OCI-LY7 (cell line): ENCODE results near the gene RBMS1. TPM values are rescaled to one million over a fixed set of nuclear protein-coding genes. Genes with fewer than 3 reads are reported as not detected.

ENCODE experiments used
- BruUV-seq: library from RNA; stranded (reverse); fragments of 400-500 nt; replicated peaks from 2 replicates; lab custom pipeline; 2021; lab: Mats Ljungman, UMichigan
- CTCF ChIA-PET: fragments of 300-600 bp; sonication (Branson Sonifier 250); formaldehyde crosslinking; loops from one replicate; lab custom pipeline; 2022; ENCODE audit warnings: antibody characterized with exemption; ENCODE audit not compliant: unreplicated experiment; lab: Charles Lee
- POLR2A ChIA-PET: fragments of 300-600 bp; sonication (Branson Sonifier 250); formaldehyde crosslinking; loops from one replicate; lab custom pipeline; 2022; ENCODE audit warnings: antibody characterized with exemption; lab: Charles Lee
- DNase-seq: peaks from one replicate; pipeline ENCODE4 v3.0.0-alpha.2; 2015; ENCODE audit warnings: low spot score
- H2AFZ ChIP-seq: fragments of 200-600 bp; sonication (generic), shearing (Covaris generic); 2 replicates; pipeline ENCODE4 v1.6.1; 2014; ENCODE audit warnings: mild to moderate bottlenecking, antibody characterized with exemption, low read length, moderate library complexity
- H3K27ac ChIP-seq: fragments of 200-600 bp; sonication (generic); 2 replicates; pipeline ENCODE4 v1.5.1; 2014; ENCODE audit warnings: mixed run types, low read depth, mild to moderate bottlenecking, moderate library complexity, low read length, inconsistent platforms; ENCODE audit not compliant: poor library complexity, severe bottlenecking
- H3K36me3 ChIP-seq: fragments of 200-600 bp; sonication (generic); 2 replicates; pipeline ENCODE4 v1.6.1; 2014; ENCODE audit warnings: mild to moderate bottlenecking, antibody characterized with exemption, low read length, moderate library complexity, mixed read lengths; ENCODE audit not compliant: insufficient read depth
- H3K4me1 ChIP-seq: fragments of 200-600 bp; sonication (generic); 2 replicates; pipeline ENCODE4 v1.5.1; 2014; ENCODE audit warnings: mild to moderate bottlenecking, low read length; ENCODE audit not compliant: insufficient read depth, poor library complexity, severe bottlenecking
- H3K4me2 ChIP-seq: fragments of 200-600 bp; sonication (generic); 2 replicates; pipeline ENCODE4 v1.6.1; 2014; ENCODE audit warnings: mild to moderate bottlenecking, low read length
- H3K4me3 ChIP-seq: fragments of 200-600 bp; sonication (generic); 2 replicates; pipeline ENCODE4 v1.5.1; 2014; ENCODE audit warnings: mild to moderate bottlenecking, low read depth, low read length; ENCODE audit not compliant: poor library complexity, severe bottlenecking
- H3K79me2 ChIP-seq: fragments of 200-600 bp; sonication (generic); 2 replicates; pipeline ENCODE4 v1.6.1; 2016; ENCODE audit warnings: low read depth, mild to moderate bottlenecking, low read length, moderate library complexity, mixed read lengths; ENCODE audit not compliant: insufficient read depth
- H3K9me2 ChIP-seq: fragments of 200-600 bp; sonication (generic); 2 replicates; pipeline ENCODE4 v1.6.1; 2016; ENCODE audit warnings: mild to moderate bottlenecking, low read length, mixed read lengths; ENCODE audit not compliant: insufficient read depth
- H3K9me3 ChIP-seq: fragments of 200-600 bp; sonication (generic); 2 replicates; pipeline ENCODE4 v1.6.1; 2014; ENCODE audit warnings: mild to moderate bottlenecking, mixed run types, low read length, mixed read lengths
- H4K20me1 ChIP-seq: fragments of 200-600 bp; sonication (generic); 2 replicates; pipeline ENCODE4 v1.6.1; 2014; ENCODE audit warnings: mild to moderate bottlenecking, antibody characterized with exemption, low read length, moderate library complexity, mixed read lengths; ENCODE audit not compliant: insufficient read depth
- EZH2phosphoT487 ChIP-seq: fragments of 200-600 bp; sonication (generic); IDR thresholded peaks from 2 replicates; pipeline ENCODE4 v1.6.1; 2018; ENCODE audit warnings: low read depth, borderline replicate concordance, mild to moderate bottlenecking, mixed run types, antibody characterized with exemption, low read length, moderate library complexity, mixed read lengths
- intact Hi-C: fragments of 100-400 bp; cut with micrococcal nuclease; formaldehyde crosslinking; loops from one replicate; pipeline ENCODE4 v1.10.0; 2022; ENCODE audit not compliant: unreplicated experiment
- total RNA-seq, 2 experiments: library from RNA; depleted of rRNA in 1 of 2; stranded (reverse); fragments of >200 nt in 1 of 2; shearing (Covaris generic) in 1 of 2; gene quantifications; 2 replicates each; pipeline ENCODE4 v1.2.3, GENCODE V29; 2014 to 2022
- TF ChIP-seq, protein P1 (sequence below): fragments of 200-600 bp; sonication (generic); conservative IDR thresholded peaks from 2 replicates; pipeline ENCODE4 v1.5.1; 2014; ENCODE audit warnings: mild to moderate bottlenecking, antibody characterized with exemption, low read length, moderate library complexity, mixed read lengths

RBMS1 gene
- total RNA-seq, 2 experiments from 2014 or later = 29.5 to 35.7 TPM

GRCh38 chr2:160366474-160366873 is 127.1 kb downstream of the RBMS1 start:
- Histone ChIP-seq H3K4me3 (no peak overlapping the region), H2AFZ (no peak overlapping the region), H3K27ac (no peak overlapping the region), H3K9me2 (no peaks in the 10 kb centered on the region), H3K79me2 (no peaks in the 10 kb centered on the region), H3K36me3 (peaks cover 10% of the 10 kb centered on the region; the same call in 1 of the 2 replicates), H3K9me3 (no peaks in the 10 kb centered on the region), H4K20me1 (no peaks in the 10 kb centered on the region), H3K4me2 (no peak overlapping the region), H3K4me1 (no peaks in the 10 kb centered on the region)
- intact Hi-C loops = no loop called here
- TF ChIP-seq EZH2phosphoT487 = no peak
- POLR2A ChIA-PET = interaction anchor here (2.8 kb wide), 1 partner anchor 9 kb away, joined by 9 read pairs; no protein-coding TSS in a partner anchor
- BruUV-seq = no TSS peak
- no peak for DNase-seq
- CTCF ChIA-PET = no interaction called here

DNA sequence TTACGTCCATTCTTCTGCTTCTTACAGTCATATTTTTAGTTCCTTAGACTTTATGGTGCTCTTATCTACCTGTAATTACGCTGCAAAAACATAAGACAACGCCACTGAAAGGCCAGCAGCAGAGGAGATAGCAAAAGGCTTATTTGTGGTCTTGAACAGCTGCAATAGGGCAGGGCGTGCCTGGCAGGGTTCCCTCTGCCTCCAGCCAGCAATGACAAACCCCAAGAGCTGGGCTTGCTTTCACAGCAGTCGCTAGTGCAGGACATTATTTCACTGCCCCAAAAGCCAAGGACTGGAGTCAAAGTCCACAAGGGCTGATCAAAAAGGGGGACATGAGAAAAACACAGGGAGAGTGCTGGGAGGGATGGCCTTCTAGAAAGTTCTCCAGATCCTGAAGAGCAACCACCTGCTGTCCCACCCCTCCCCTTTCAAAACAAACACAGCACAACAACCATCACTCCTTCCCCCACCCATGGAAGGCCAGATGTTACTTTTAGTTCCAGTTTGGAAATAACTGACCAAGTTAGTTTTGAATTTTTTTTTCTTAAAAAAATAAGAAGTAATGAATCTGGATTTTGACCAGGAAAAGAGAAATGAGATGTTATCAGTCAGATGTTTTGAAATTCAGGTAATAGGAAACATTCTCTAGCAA is 127.8 kb downstream of the RBMS1 start:
- H3K9me3 ChIP-seq = no peaks in the 10 kb centered on the region
- intact Hi-C loops = no loop called here
- H3K4me2 ChIP-seq = no peak overlapping the region
- no peaks in the 10 kb centered on the region for H3K79me2 ChIP-seq
- no peak overlapping the region for H3K4me3 ChIP-seq
- H2AFZ ChIP-seq = no peak overlapping the region
- H3K27ac ChIP-seq = no peak overlapping the region
- peaks cover 10% of the 10 kb centered on the region; the same call in 1 of the 2 replicates for H3K36me3 ChIP-seq
- no TSS peak for BruUV-seq
- H3K4me1 ChIP-seq = no peaks in the 10 kb centered on the region
- TF ChIP-seq, protein P1, sequence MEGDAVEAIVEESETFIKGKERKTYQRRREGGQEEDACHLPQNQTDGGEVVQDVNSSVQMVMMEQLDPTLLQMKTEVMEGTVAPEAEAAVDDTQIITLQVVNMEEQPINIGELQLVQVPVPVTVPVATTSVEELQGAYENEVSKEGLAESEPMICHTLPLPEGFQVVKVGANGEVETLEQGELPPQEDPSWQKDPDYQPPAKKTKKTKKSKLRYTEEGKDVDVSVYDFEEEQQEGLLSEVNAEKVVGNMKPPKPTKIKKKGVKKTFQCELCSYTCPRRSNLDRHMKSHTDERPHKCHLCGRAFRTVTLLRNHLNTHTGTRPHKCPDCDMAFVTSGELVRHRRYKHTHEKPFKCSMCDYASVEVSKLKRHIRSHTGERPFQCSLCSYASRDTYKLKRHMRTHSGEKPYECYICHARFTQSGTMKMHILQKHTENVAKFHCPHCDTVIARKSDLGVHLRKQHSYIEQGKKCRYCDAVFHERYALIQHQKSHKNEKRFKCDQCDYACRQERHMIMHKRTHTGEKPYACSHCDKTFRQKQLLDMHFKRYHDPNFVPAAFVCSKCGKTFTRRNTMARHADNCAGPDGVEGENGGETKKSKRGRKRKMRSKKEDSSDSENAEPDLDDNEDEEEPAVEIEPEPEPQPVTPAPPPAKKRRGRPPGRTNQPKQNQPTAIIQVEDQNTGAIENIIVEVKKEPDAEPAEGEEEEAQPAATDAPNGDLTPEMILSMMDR = no peak
- TF ChIP-seq EZH2phosphoT487 = no peak
- ChIA-PET CTCF (no interaction called here), POLR2A (interaction anchor here (2.8 kb wide), 1 partner anchor 10 kb away, joined by 9 read pairs; no protein-coding TSS in a partner anchor)
- no peak for DNase-seq
- no peaks in the 10 kb centered on the region for H4K20me1 ChIP-seq
- H3K9me2 ChIP-seq = no peaks in the 10 kb centered on the region

- Histone ChIP-seq H3K36me3 (peaks cover 10% of the 10 kb centered on the region; the same call in 1 of the 2 replicates), H3K27ac (no peak overlapping the region), H3K79me2 (no peaks in the 10 kb centered on the region), H4K20me1 (no peaks in the 10 kb centered on the region), H3K9me2 (no peaks in the 10 kb centered on the region), H3K4me3 (no peak overlapping the region), H3K9me3 (no peaks in the 10 kb centered on the region), H2AFZ (no peak overlapping the region), H3K4me2 (no peak overlapping the region), H3K4me1 (no peaks in the 10 kb centered on the region)
- CTCF ChIA-PET = interaction anchor here (0.5 kb wide), 1 partner anchor 684 kb away, joined by 4 read pairs; no protein-coding TSS in a partner anchor
- POLR2A ChIA-PET = interaction anchor here (0.6 to 2.8 kb wide), 2 partner anchors 11 to 894 kb away, joined by 3 to 9 read pairs; no protein-coding TSS in a partner anchor
- no peak for TF ChIP-seq EZH2phosphoT487
- TF ChIP-seq, protein P1 = no peak
- intact Hi-C loops = no loop called here
- BruUV-seq = no TSS peak
- DNase-seq = no peak
These were observed 129.2 kb downstream of the RBMS1 start for GRCh38 chr2:160364364-160364763.
